ENCODE results near the gene KLHL22.

The KLHL22 gene

DNA sequence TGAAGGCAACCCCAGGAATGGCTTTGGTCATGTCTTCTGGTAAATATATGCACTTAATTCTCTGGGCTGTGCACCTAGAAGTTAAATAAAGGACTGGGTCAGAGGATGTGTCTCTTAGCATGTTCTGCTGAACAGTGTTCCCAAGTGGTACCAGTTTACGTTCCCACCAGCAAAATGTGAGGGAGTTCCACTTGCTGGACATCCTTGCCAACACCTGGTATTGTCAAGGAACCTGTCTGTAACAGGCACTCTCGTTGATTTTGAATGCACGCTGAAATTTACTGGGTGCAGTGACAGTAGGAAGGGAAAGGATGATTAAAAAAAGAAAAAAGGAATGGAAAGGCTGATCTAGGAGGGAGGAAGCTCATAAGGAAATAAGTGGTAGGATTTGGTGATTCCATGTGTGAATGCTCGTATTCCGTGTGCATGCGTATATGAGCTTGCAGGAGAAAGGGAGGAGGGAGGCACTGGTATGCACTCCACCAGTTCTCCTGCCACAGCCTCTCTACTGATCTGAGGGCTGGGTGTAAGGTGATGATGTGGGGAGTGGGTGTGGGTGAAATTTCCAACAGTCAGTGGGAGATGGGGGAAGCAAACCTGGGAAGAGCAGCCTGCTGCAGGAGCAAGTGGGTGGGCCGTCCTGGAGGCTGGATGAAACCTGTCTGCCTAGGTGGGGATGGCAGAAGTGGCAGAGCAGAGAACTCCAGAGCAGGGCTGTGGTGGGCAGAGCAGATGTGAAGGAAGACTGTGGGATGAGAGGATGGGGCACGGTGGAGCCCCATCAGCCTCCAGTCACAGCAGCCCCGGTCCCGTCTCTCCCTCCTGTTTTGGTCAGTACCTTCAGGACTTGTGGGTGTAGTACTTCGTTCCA, 26.8 kb upstream of the KLHL22 start:
- Histone ChIP-seq H3K9me2 (ENCODE audit: low read depth, low read length) (no peaks in the 10 kb centered on the region), H3K4me1 (ENCODE audit: insufficient read depth, low read length, severe bottlenecking) (peaks cover 25% of the 10 kb centered on the region), H3K4me3 (ENCODE audit: low read depth, low read length, poor library complexity, severe bottlenecking) (no peak overlapping the region), H3K79me2 (ENCODE audit: insufficient read depth, low read length) (peaks cover 36% of the 10 kb centered on the region), H3K27me3 (ENCODE audit: insufficient read depth, low read length) (no peaks in the 10 kb centered on the region), H2AFZ (ENCODE audit: low read length) (no peak overlapping the region), H3K36me3 (ENCODE audit: insufficient read depth, low read length) (peaks cover 52% of the 10 kb centered on the region), H3K4me2 (ENCODE audit: low read length) (no peak overlapping the region), H3K9ac (ENCODE audit: low read length) (no peak overlapping the region), H3K27ac (ENCODE audit: low read depth, low read length, poor library complexity, severe bottlenecking) (no peak overlapping the region), H3K9me3 (ENCODE audit: low read length) (no peaks in the 10 kb centered on the region), H4K20me1 (ENCODE audit: insufficient read depth, low read length) (0 out of 2 replicates have a peak, but pooled peaks cover 2% of the 10 kb centered on the region), H3F3A (ENCODE audit: insufficient read depth, low read length) (no peaks in the 10 kb centered on the region)
- no peak for TF ChIP-seq EZH2 (IDR thresholded peaks at IDR 0.05; ENCODE audit: borderline replicate concordance, low read length)
- no peak for TF ChIP-seq CTCF (IDR thresholded peaks at IDR 0.05; ENCODE audit: low read length)

DNA sequence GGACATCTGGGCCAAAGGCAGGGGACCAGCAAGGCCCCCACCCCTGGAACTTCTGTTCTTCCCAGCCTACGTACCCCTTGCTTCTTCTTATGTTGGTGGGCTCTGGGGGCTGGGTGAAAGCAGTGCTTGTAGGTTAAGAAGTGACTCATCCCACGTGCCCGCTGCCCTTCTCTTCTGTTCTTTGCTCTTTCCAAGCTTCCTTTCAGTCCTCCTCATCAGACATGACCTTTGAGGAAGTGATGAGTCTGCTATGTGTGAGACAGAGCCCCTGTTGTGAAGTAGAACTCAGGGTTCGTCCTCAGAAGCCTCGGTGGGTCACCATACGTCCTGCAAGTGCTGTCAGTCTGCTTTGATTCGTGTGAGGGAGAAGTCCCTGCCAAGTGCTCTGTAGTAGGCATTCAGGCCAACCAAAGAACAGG, 24.5 kb upstream of the KLHL22 start:
- H3K4me2 ChIP-seq (ENCODE audit: low read length), result no peak overlapping the region
- no peak overlapping the region for H3K4me3 ChIP-seq (ENCODE audit: low read depth, low read length, poor library complexity, severe bottlenecking)
- H3F3A ChIP-seq (ENCODE audit: insufficient read depth, low read length), result no peaks in the 10 kb centered on the region
- H4K20me1 ChIP-seq (ENCODE audit: insufficient read depth, low read length), result no peaks in the 10 kb centered on the region
- no peak overlapping the region for H3K9ac ChIP-seq (ENCODE audit: low read length)
- no peaks in the 10 kb centered on the region for H3K9me2 ChIP-seq (ENCODE audit: low read depth, low read length)
- no peak overlapping the region for H3K27ac ChIP-seq (ENCODE audit: low read depth, low read length, poor library complexity, severe bottlenecking)
- H3K79me2 ChIP-seq (ENCODE audit: insufficient read depth, low read length), result peaks cover 28% of the 10 kb centered on the region
- peaks cover 25% of the 10 kb centered on the region for H3K4me1 ChIP-seq (ENCODE audit: insufficient read depth, low read length, severe bottlenecking)
- TF ChIP-seq CTCF (IDR thresholded peaks at IDR 0.05; ENCODE audit: low read length) (no peak), EZH2 (IDR thresholded peaks at IDR 0.05; ENCODE audit: borderline replicate concordance, low read length) (no peak)
- H2AFZ ChIP-seq (ENCODE audit: low read length), result no peak overlapping the region
- H3K36me3 ChIP-seq (ENCODE audit: insufficient read depth, low read length), result peaks cover 41% of the 10 kb centered on the region
- no peaks in the 10 kb centered on the region for H3K27me3 ChIP-seq (ENCODE audit: insufficient read depth, low read length)
- no peaks in the 10 kb centered on the region for H3K9me3 ChIP-seq (ENCODE audit: low read length)

- TF ChIP-seq CTCF (IDR thresholded peaks at IDR 0.05; ENCODE audit: low read length) (no peak), EZH2 (IDR thresholded peaks at IDR 0.05; ENCODE audit: borderline replicate concordance, low read length) (no peak)
- no peaks in the 10 kb centered on the region for H4K20me1 ChIP-seq (ENCODE audit: insufficient read depth, low read length)
- H3K79me2 ChIP-seq (ENCODE audit: insufficient read depth, low read length), result peaks cover 34% of the 10 kb centered on the region
- no peak overlapping the region for H3K4me2 ChIP-seq (ENCODE audit: low read length)
- H3K4me3 ChIP-seq (ENCODE audit: low read depth, low read length, poor library complexity, severe bottlenecking), result no peak overlapping the region
- no peaks in the 10 kb centered on the region for H3K9me2 ChIP-seq (ENCODE audit: low read depth, low read length)
- no peak overlapping the region for H2AFZ ChIP-seq (ENCODE audit: low read length)
- no peaks in the 10 kb centered on the region for H3F3A ChIP-seq (ENCODE audit: insufficient read depth, low read length)
- H3K9ac ChIP-seq (ENCODE audit: low read length), result no peak overlapping the region
- peaks cover 25% of the 10 kb centered on the region for H3K4me1 ChIP-seq (ENCODE audit: insufficient read depth, low read length, severe bottlenecking)
- H3K27ac ChIP-seq (ENCODE audit: low read depth, low read length, poor library complexity, severe bottlenecking), result no peak overlapping the region
- no peaks in the 10 kb centered on the region for H3K27me3 ChIP-seq (ENCODE audit: insufficient read depth, low read length)
- peaks cover 46% of the 10 kb centered on the region for H3K36me3 ChIP-seq (ENCODE audit: insufficient read depth, low read length)
- no peaks in the 10 kb centered on the region for H3K9me3 ChIP-seq (ENCODE audit: low read length)
Observed at GRCh38 chr22:20519558-20519957, 24.0 kb upstream of the KLHL22 start.

Measured in OCI-LY1 (cell line).